ENCODE results near the gene FOLR2. TPM values are rescaled to one million over a fixed set of nuclear protein-coding genes. Genes with fewer than 3 reads are reported as not detected.

The FOLR2 gene
- total and polyA plus RNA-seq, 2 of the 8 experiments (the other 6 are each of a cell fraction or from before 2014, with no cell fraction given) = not detected

DNA sequence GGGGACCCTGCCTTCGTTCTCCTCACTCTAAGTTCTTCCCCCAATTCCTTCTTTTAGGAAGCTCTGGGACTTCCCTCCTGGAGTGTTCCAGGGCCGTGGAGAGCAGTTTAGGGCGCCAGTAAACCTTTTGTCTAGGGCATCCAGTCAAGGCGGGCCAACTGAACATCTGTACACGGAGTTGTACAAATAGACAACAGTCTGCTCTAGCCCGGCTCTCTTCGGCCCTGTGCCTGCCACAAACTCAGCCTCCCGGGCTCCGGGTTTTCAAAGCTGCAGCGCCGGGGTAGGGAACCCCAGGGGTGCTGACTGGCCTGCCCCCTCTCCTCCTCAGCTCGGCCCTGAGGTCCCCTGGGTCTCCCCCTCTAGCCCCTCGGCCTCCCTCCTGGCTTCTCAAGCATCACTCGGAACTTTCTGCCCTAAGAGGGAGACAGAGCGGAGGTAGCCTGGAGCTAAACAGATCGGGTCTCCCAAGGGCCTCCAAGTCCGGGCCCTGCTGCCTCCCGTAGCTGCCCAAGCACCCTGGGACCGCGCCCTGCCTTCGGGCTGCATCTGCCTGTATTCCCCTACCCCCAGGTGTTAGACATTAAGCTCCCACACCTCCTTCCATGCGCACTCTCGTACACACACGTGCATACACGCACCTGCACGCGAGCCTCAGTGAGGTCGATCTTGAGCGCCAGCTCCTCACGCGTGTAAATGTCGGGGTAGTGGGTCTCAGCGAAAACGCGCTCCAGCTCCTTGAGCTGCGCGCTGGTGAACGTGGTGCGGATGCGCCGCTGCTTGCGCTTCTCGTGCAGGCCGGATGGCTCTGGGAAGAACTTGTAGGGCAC is 24.1 kb downstream of the FOLR2 start:
- DNase-seq (ENCODE audit: low read depth in 1 of 2, low spot score in 2 of 2) (peak in 1 of 2 experiments; percentile 68), FAIRE-seq (no peak)
- Histone ChIP-seq H3K56ac (replicated peaks; ENCODE audit: insufficient read length, low read depth, low read length) (no peak overlapping the region), H3K9me3 (ENCODE audit: insufficient read depth in 2 of 2, low read depth in 1 of 2, low read length in 1 of 2) (no peaks in the 10 kb centered on the region; a peak in 1 of 4 replicates), H3K4me3 (ENCODE audit: extremely low read depth in 1 of 4, insufficient read depth in 2 of 4, low read depth in 3 of 4, low read length in 4 of 4) (peak overlapping the region; percentile 7 to 60 (median 34); a peak in 5 of 8 replicates), H2BK5ac (ENCODE audit: low read depth, low read length) (no peak overlapping the region), H3K23ac (ENCODE audit: insufficient read length) (no peak overlapping the region), H3K23me2 (ENCODE audit: low read depth, low read length) (peaks cover 20% of the 10 kb centered on the region; the same call in 1 of the 2 replicates), H3K36me3 (ENCODE audit: control insufficient read depth in 2 of 4, insufficient read depth in 4 of 4, low read length in 3 of 4) (peaks cover 4 to 17% (median 8%) of the 10 kb centered on the region in 4 experiments; a peak in 6 of 8 replicates), H4K8ac (ENCODE audit: extremely low read depth, insufficient read depth, low read length) (no peak overlapping the region), H2BK20ac (ENCODE audit: low read length) (no peak overlapping the region), H3K27me3 (replicated peaks in 1 of 4; ENCODE audit: control insufficient read depth in 3 of 4, extremely low read depth in 1 of 4, insufficient read depth in 3 of 4, low read length in 3 of 4) (peaks cover 56 to 72% (median 68%) of the 10 kb centered on the region in 4 experiments), H2BK12ac (ENCODE audit: low read depth, low read length) (peak overlapping the region; percentile 20; the same call in 1 of the 2 replicates), H3K18ac (ENCODE audit: extremely low read depth, low read length) (peak overlapping the region; percentile 87; the same call in 1 of the 2 replicates), H3K4ac (replicated peaks; ENCODE audit: insufficient read length, low read depth, low read length) (peak overlapping the region; percentile 71), H4K5ac (ENCODE audit: insufficient read length, low read depth, low read length) (no peak overlapping the region), H3K14ac (ENCODE audit: insufficient read length) (no peak overlapping the region), H2BK120ac (replicated peaks; ENCODE audit: low read depth, low read length) (no peak overlapping the region), H3K4me1 (replicated peaks in 1 of 4; ENCODE audit: control insufficient read depth in 3 of 4, insufficient read depth in 4 of 4, low read length in 3 of 4) (peaks cover 5 to 40% (median 24%) of the 10 kb centered on the region in 4 experiments), H4K20me1 (replicated peaks in 1 of 2; ENCODE audit: control insufficient read depth in 1 of 2, insufficient read depth in 2 of 2, low read length in 2 of 2) (peaks cover 8 to 11% of the 10 kb centered on the region in 2 experiments), H2AK5ac (ENCODE audit: low read depth, low read length) (no peak overlapping the region), H3K79me1 (ENCODE audit: low read depth, low read length) (no peaks in the 10 kb centered on the region), H2AFZ (ENCODE audit: low read length) (no peak overlapping the region), H3K9ac (replicated peaks in 1 of 4; ENCODE audit: extremely low read depth in 1 of 4, low read depth in 3 of 4, low read length in 3 of 4) (no peak overlapping the region), H2BK15ac (ENCODE audit: low read length) (no peak overlapping the region; the same call in 1 of the 2 replicates), H3K79me2 (ENCODE audit: control insufficient read depth in 1 of 2, insufficient read depth in 2 of 2, low read length in 2 of 2) (no peaks in the 10 kb centered on the region), H3K4me2 (ENCODE audit: insufficient read depth in 1 of 2, low read depth in 2 of 2, low read length in 2 of 2) (peak overlapping the region; percentile 87 to 90), H3K27ac (ENCODE audit: low read depth, low read length) (no peak overlapping the region), H4K91ac (replicated peaks; ENCODE audit: insufficient read length, low read length) (no peak overlapping the region)
- ChIA-PET POLR2A (ENCODE audit: partially characterized antibody) (interaction anchor here (0.7 to 7.7 kb wide), 4 partner anchors 15 to 128 kb away, joined by 3 to 160 read pairs (median 6); partner anchors contain the start of genes ANAPC15 and INPPL1), CTCF (ENCODE audit: partially characterized antibody) (interaction anchor here (0.7 to 10.0 kb wide), 7 partner anchors 13 to 191 kb away, joined by 3 to 101 read pairs (median 4); partner anchors contain the start of genes CLPB and INPPL1)
- WGBS, 2 experiments (ENCODE audit: extremely low coverage in 1 of 2, insufficient coverage in 1 of 2, insufficient read length in 1 of 2, insufficient replicate concordance in 2 of 2, low coverage in 1 of 2, low lambda C conversion rate in 2 of 2, missing lambda C conversion rate in 1 of 2) = 12% methylated on average over 35 of the region's 44 CpGs; no CpG with 5 or more reads in 1 of the 2 experiments
- TF ChIP-seq PHF8 (conservative IDR thresholded peaks at IDR 0.05; ENCODE audit: low read depth, low read length) = no peak
- TF ChIP-seq, protein P1, sequence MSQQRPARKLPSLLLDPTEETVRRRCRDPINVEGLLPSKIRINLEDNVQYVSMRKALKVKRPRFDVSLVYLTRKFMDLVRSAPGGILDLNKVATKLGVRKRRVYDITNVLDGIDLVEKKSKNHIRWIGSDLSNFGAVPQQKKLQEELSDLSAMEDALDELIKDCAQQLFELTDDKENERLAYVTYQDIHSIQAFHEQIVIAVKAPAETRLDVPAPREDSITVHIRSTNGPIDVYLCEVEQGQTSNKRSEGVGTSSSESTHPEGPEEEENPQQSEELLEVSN (IDR thresholded peaks at IDR 0.05) = no peak
- peak; percentile 95 for TF ChIP-seq EZH2 (IDR thresholded peaks at IDR 0.05; ENCODE audit: low read depth, low read length, severe bottlenecking)
- TF ChIP-seq RNF2 (IDR thresholded peaks at IDR 0.05; ENCODE audit: borderline replicate concordance, low read depth, low read length, missing control alignments, poor library complexity, severe bottlenecking) = peak; percentile 61
- peak; percentile 93 for TF ChIP-seq SUZ12 (IDR thresholded peaks at IDR 0.05; ENCODE audit: low read length)
- peak; percentile 40; the same call in 1 of the 2 replicates for TF ChIP-seq BACH1 (IDR thresholded peaks at IDR 0.05; ENCODE audit: low read length)

Measured in H1 (cell line).